GM23338 (cell line): ENCODE data around the gene EYA2.

Experiments
- CREB1 ChIP-seq: fragments of 250-450 bp; sonication (Bioruptor Pico); IDR thresholded peaks from 2 replicates; pipeline ENCODE4 v1.5.0; 2020; ENCODE audit warnings: low read depth, mild to moderate bottlenecking, moderate library complexity
- EZH2 ChIP-seq: fragments of 200-600 bp; sonication (generic); IDR thresholded peaks from one replicate; pipeline ENCODE4 v1.8.0; 2017; ENCODE audit warnings: antibody characterized with exemption, mild to moderate bottlenecking, low read depth; ENCODE audit not compliant: unreplicated experiment
- EZH2phosphoT487 ChIP-seq: fragments of 200-600 bp; sonication (generic); IDR thresholded peaks from one replicate; pipeline ENCODE4 v1.8.1; 2018; ENCODE audit warnings: antibody characterized with exemption; ENCODE audit not compliant: unreplicated experiment
- JUNB ChIP-seq: IDR thresholded peaks from one replicate; pipeline ENCODE4 v1.6.1; 2016; ENCODE audit warnings: antibody characterized with exemption; ENCODE audit not compliant: unreplicated experiment
- NANOG ChIP-seq: IDR thresholded peaks from 2 replicates; pipeline ENCODE4 v1.6.1; 2016; ENCODE audit warnings: antibody characterized with exemption, borderline replicate concordance
- POLR2AphosphoS5 ChIP-seq: IDR thresholded peaks from 2 replicates; pipeline ENCODE4 v1.6.1; 2016; ENCODE audit warnings: antibody characterized with exemption, low read depth
- ZNF114 ChIP-seq: fragments of 250-450 bp; sonication (Bioruptor Pico); IDR thresholded peaks from 2 replicates; pipeline ENCODE4 v1.5.0; 2020; ENCODE audit warnings: mild to moderate bottlenecking, moderate library complexity
- ZNF331 ChIP-seq: fragments of 250-450 bp; sonication (Bioruptor Pico); IDR thresholded peaks from 2 replicates; pipeline ENCODE4 v1.5.0; 2020; ENCODE audit warnings: low read depth, mild to moderate bottlenecking, moderate library complexity
- TF ChIP-seq, protein P1 (sequence below), 2 experiments: fragments of 200-600 bp in 1 of 2; sonication (generic) in 1 of 2; conservative IDR thresholded peaks; 2 replicates each; pipeline versions ENCODE4 v1.5.1 to v1.6.1; 2016 to 2017; ENCODE audit warnings: antibody characterized with exemption in 2 of 2, low read depth in 2 of 2, mild to moderate bottlenecking in 2 of 2, moderate library complexity in 1 of 2
- TF ChIP-seq, protein P2 (sequence below): IDR thresholded peaks from one replicate; pipeline ENCODE4 v1.6.1; 2018; ENCODE audit warnings: antibody characterized with exemption; ENCODE audit not compliant: unreplicated experiment
- TF ChIP-seq, protein P3 (sequence below): fragments of 250-450 bp; sonication (Bioruptor Pico); IDR thresholded peaks from 2 replicates; pipeline ENCODE4 v1.5.0; 2020; ENCODE audit warnings: mild to moderate bottlenecking, moderate library complexity

DNA sequence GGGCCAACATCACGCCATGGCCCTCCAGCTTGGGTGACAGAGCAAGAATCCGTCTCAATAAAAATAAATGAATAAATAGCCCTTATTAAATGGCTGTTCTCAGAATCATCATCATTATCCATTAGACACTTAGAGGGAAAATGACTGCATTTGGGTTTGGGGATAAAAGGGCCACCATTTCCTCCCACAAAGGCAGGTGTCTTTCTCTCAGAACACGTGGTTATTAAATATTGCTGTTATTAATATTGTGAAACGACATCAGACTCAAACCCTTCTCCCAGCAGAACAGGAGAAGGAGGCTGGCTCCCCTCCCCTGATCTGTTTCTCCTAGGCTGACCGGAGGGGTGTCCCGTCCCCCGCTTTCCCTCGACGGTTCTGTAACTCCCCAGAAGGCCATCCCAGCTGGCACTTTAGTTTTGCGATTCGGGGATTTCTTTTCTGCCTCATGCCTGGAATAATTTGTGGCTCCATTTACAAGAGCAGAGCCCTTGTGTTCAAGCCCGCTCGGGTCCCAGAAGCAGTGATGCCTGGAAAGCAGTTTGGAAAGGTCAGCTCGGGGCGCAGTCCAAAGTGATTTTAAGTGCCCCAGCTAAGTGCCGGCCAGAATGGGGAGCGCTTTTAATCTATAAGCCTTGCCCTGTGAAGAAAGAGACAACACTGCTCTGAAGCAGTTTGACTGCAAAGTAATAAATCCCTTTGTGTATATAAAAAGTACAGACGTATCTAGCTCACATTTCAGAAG, 41.9 kb downstream of the EYA2 start:
- TF ChIP-seq, protein P1, sequence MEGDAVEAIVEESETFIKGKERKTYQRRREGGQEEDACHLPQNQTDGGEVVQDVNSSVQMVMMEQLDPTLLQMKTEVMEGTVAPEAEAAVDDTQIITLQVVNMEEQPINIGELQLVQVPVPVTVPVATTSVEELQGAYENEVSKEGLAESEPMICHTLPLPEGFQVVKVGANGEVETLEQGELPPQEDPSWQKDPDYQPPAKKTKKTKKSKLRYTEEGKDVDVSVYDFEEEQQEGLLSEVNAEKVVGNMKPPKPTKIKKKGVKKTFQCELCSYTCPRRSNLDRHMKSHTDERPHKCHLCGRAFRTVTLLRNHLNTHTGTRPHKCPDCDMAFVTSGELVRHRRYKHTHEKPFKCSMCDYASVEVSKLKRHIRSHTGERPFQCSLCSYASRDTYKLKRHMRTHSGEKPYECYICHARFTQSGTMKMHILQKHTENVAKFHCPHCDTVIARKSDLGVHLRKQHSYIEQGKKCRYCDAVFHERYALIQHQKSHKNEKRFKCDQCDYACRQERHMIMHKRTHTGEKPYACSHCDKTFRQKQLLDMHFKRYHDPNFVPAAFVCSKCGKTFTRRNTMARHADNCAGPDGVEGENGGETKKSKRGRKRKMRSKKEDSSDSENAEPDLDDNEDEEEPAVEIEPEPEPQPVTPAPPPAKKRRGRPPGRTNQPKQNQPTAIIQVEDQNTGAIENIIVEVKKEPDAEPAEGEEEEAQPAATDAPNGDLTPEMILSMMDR (conservative IDR thresholded peaks at IDR 0.05; ENCODE audit: low read depth in 2 of 2) = no peak
- no peak for TF ChIP-seq POLR2AphosphoS5
- TF ChIP-seq EZH2phosphoT487 = no peak
- no peak for TF ChIP-seq EZH2
- TF ChIP-seq, protein P2, sequence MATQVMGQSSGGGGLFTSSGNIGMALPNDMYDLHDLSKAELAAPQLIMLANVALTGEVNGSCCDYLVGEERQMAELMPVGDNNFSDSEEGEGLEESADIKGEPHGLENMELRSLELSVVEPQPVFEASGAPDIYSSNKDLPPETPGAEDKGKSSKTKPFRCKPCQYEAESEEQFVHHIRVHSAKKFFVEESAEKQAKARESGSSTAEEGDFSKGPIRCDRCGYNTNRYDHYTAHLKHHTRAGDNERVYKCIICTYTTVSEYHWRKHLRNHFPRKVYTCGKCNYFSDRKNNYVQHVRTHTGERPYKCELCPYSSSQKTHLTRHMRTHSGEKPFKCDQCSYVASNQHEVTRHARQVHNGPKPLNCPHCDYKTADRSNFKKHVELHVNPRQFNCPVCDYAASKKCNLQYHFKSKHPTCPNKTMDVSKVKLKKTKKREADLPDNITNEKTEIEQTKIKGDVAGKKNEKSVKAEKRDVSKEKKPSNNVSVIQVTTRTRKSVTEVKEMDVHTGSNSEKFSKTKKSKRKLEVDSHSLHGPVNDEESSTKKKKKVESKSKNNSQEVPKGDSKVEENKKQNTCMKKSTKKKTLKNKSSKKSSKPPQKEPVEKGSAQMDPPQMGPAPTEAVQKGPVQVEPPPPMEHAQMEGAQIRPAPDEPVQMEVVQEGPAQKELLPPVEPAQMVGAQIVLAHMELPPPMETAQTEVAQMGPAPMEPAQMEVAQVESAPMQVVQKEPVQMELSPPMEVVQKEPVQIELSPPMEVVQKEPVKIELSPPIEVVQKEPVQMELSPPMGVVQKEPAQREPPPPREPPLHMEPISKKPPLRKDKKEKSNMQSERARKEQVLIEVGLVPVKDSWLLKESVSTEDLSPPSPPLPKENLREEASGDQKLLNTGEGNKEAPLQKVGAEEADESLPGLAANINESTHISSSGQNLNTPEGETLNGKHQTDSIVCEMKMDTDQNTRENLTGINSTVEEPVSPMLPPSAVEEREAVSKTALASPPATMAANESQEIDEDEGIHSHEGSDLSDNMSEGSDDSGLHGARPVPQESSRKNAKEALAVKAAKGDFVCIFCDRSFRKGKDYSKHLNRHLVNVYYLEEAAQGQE = no peak
- no peak for TF ChIP-seq ZNF114 (CRISPR knock-in tag)
- TF ChIP-seq CREB1 (CRISPR knock-in tag) = no peak
- TF ChIP-seq NANOG = no peak
- TF ChIP-seq ZNF331 (CRISPR knock-in tag) = no peak
- TF ChIP-seq JUNB = no peak
- TF ChIP-seq, protein P3, sequence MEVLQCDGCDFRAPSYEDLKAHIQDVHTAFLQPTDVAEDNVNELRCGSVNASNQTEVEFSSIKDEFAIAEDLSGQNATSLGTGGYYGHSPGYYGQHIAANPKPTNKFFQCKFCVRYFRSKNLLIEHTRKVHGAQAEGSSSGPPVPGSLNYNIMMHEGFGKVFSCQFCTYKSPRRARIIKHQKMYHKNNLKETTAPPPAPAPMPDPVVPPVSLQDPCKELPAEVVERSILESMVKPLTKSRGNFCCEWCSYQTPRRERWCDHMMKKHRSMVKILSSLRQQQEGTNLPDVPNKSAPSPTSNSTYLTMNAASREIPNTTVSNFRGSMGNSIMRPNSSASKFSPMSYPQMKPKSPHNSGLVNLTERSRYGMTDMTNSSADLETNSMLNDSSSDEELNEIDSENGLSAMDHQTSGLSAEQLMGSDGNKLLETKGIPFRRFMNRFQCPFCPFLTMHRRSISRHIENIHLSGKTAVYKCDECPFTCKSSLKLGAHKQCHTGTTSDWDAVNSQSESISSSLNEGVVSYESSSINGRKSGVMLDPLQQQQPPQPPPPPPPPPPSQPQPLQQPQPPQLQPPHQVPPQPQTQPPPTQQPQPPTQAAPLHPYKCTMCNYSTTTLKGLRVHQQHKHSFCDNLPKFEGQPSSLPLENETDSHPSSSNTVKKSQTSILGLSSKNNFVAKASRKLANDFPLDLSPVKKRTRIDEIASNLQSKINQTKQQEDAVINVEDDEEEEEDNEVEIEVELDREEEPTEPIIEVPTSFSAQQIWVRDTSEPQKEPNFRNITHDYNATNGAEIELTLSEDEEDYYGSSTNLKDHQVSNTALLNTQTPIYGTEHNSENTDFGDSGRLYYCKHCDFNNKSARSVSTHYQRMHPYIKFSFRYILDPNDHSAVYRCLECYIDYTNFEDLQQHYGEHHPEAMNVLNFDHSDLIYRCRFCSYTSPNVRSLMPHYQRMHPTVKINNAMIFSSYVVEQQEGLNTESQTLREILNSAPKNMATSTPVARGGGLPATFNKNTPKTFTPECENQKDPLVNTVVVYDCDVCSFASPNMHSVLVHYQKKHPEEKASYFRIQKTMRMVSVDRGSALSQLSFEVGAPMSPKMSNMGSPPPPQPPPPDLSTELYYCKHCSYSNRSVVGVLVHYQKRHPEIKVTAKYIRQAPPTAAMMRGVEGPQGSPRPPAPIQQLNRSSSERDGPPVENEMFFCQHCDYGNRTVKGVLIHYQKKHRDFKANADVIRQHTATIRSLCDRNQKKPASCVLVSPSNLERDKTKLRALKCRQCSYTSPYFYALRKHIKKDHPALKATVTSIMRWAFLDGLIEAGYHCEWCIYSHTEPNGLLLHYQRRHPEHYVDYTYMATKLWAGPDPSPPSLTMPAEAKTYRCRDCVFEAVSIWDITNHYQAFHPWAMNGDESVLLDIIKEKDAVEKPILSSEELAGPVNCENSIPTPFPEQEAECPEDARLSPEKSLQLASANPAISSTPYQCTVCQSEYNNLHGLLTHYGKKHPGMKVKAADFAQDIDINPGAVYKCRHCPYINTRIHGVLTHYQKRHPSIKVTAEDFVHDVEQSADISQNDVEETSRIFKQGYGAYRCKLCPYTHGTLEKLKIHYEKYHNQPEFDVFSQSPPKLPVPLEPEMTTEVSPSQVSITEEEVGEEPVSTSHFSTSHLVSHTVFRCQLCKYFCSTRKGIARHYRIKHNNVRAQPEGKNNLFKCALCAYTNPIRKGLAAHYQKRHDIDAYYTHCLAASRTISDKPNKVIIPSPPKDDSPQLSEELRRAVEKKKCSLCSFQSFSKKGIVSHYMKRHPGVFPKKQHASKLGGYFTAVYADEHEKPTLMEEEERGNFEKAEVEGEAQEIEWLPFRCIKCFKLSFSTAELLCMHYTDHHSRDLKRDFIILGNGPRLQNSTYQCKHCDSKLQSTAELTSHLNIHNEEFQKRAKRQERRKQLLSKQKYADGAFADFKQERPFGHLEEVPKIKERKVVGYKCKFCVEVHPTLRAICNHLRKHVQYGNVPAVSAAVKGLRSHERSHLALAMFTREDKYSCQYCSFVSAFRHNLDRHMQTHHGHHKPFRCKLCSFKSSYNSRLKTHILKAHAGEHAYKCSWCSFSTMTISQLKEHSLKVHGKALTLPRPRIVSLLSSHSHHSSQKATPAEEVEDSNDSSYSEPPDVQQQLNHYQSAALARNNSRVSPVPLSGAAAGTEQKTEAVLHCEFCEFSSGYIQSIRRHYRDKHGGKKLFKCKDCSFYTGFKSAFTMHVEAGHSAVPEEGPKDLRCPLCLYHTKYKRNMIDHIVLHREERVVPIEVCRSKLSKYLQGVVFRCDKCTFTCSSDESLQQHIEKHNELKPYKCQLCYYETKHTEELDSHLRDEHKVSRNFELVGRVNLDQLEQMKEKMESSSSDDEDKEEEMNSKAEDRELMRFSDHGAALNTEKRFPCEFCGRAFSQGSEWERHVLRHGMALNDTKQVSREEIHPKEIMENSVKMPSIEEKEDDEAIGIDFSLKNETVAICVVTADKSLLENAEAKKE (CRISPR knock-in tag) = no peak
